ENCODE data around the gene NXF1.
A peak's percentile ranks its signal among the peaks of the same experiment; 100 is the strongest.

NXF1 gene

DNA sequence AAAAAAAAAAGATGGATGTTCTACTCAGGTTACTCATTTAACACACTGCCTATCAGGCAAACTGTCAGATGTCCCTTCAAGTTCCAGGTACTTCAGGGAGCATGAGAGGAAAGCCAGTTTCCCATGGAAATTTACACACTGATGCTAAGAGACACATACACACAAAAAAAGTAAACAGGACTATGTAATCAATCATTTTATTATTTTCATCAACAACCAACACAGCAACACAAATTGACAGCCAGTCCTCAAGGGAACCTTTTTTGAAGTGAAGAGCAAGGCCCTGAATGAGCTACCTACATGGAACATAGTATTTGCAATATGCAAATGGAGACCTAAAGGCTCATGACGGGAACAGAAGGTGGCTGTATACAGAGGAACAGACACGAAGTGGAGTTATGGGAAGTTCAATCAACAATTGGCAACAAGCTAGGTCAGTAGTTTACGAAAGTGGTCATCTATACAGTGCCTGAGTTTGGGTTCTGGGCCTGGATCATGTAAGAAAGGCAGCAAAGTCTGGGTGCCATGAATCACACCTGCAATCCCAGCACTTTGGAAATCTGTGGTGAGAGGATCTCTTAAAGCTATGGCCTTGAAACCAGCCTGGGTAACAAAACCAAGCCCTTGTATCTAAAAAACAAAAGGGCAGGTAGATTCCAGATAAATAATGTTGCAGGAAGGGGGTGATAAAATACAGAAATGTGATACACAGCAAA, 46.7 kb upstream of the NXF1 start:
- POLR2A ChIA-PET, result interaction anchor here (1.0 to 9.9 kb wide), 11 partner anchors 9 to 187 kb away, joined by 3 to 331 read pairs (median 6); partner anchors contain the start of genes C11orf98, CSKMT, SLC3A2 and WDR74
- TF ChIP-seq SP1 (IDR thresholded peaks at IDR 0.05), result no peak
- TF ChIP-seq PKNOX1 (IDR thresholded peaks at IDR 0.05), result peak; percentile 82
- TF ChIP-seq FOXK2 (IDR thresholded peaks at IDR 0.05), result peak; percentile 50; the same call in 1 of the 2 replicates
- CTCF ChIA-PET, result no interaction called here
- DNase-seq (ENCODE audit: extremely low spot score), result no peak

- ChIA-PET POLR2A (interaction anchor here (0.8 to 9.9 kb wide), 18 partner anchors 8 to 186 kb away, joined by 3 to 331 read pairs (median 4); partner anchors contain the start of genes C11orf98, CSKMT, SLC3A2 and STX5), CTCF (no interaction called here)
- TF ChIP-seq PKNOX1 (IDR thresholded peaks at IDR 0.05) (no peak), BHLHE40 (IDR thresholded peaks at IDR 0.05; ENCODE audit: borderline replicate concordance) (0 out of 2 replicates have a peak, but pooled peaks have one; percentile 7)
- DNase-seq (ENCODE audit: extremely low spot score), result no peak
Observed at GRCh38 chr11:62850911-62851806, 45.9 kb upstream of the NXF1 start.

- POLR2A ChIA-PET, result interaction anchor here (0.9 to 5.6 kb wide), 2 partner anchors 7 to 8 kb away, joined by 3 to 75 read pairs; partner anchors contain the start of gene WDR74
- no peak for TF ChIP-seq FOXK2 (IDR thresholded peaks at IDR 0.05)
- TF ChIP-seq ZNF384 (IDR thresholded peaks at IDR 0.05), result no peak
- no peak for TF ChIP-seq FOXA1 (IDR thresholded peaks at IDR 0.05)
- TF ChIP-seq PKNOX1 (IDR thresholded peaks at IDR 0.05), result no peak
- no peak for TF ChIP-seq LEF1 (IDR thresholded peaks at IDR 0.05; ENCODE audit: borderline replicate concordance)
- TF ChIP-seq SUZ12 (IDR thresholded peaks at IDR 0.05), result no peak
- no peak for TF ChIP-seq CTBP1 (IDR thresholded peaks at IDR 0.05; ENCODE audit: borderline replicate concordance)
- no peak for TF ChIP-seq HDGF (IDR thresholded peaks at IDR 0.05; ENCODE audit: borderline replicate concordance)
- TF ChIP-seq L3MBTL2 (conservative IDR thresholded peaks at IDR 0.05), result no peak
- no peak for TF ChIP-seq NFRKB (IDR thresholded peaks at IDR 0.05)
- no peak for TF ChIP-seq SP1 (IDR thresholded peaks at IDR 0.05)
- no peak for TF ChIP-seq BHLHE40 (IDR thresholded peaks at IDR 0.05; ENCODE audit: borderline replicate concordance)
- no peak for TF ChIP-seq ELF4 (IDR thresholded peaks at IDR 0.05)
- no peak for TF ChIP-seq ARNT (IDR thresholded peaks at IDR 0.05)
- TF ChIP-seq TARDBP (IDR thresholded peaks at IDR 0.05), result no peak
- TF ChIP-seq FOXM1 (IDR thresholded peaks at IDR 0.05; ENCODE audit: borderline replicate concordance), result no peak
- no peak for DNase-seq (ENCODE audit: extremely low spot score)
- CTCF ChIA-PET, result interaction anchor here (0.6 kb wide), 1 partner anchor 480 kb away, joined by 3 read pairs; no protein-coding TSS in a partner anchor
Observed at GRCh38 chr11:62847767-62848314, 42.6 kb upstream of the NXF1 start.

- ChIA-PET CTCF (no interaction called here), POLR2A (interaction anchor here (5.6 kb wide), 1 partner anchor 9 kb away, joined by 75 read pairs; no protein-coding TSS in a partner anchor)
- TF ChIP-seq FOXA1 (IDR thresholded peaks at IDR 0.05) (no peak), NFRKB (IDR thresholded peaks at IDR 0.05) (no peak), PKNOX1 (IDR thresholded peaks at IDR 0.05) (no peak), ARNT (IDR thresholded peaks at IDR 0.05) (no peak), BHLHE40 (IDR thresholded peaks at IDR 0.05; ENCODE audit: borderline replicate concordance) (no peak), FOXM1 (IDR thresholded peaks at IDR 0.05; ENCODE audit: borderline replicate concordance) (no peak), ELF4 (IDR thresholded peaks at IDR 0.05) (no peak), TARDBP (IDR thresholded peaks at IDR 0.05) (no peak), SP1 (IDR thresholded peaks at IDR 0.05) (no peak), CTBP1 (IDR thresholded peaks at IDR 0.05; ENCODE audit: borderline replicate concordance) (no peak), L3MBTL2 (conservative IDR thresholded peaks at IDR 0.05) (no peak), FOXK2 (IDR thresholded peaks at IDR 0.05) (no peak), LEF1 (IDR thresholded peaks at IDR 0.05; ENCODE audit: borderline replicate concordance) (no peak)
- no peak for DNase-seq (ENCODE audit: extremely low spot score)
Observed at GRCh38 chr11:62846177-62846576, 40.9 kb upstream of the NXF1 start.

DNA sequence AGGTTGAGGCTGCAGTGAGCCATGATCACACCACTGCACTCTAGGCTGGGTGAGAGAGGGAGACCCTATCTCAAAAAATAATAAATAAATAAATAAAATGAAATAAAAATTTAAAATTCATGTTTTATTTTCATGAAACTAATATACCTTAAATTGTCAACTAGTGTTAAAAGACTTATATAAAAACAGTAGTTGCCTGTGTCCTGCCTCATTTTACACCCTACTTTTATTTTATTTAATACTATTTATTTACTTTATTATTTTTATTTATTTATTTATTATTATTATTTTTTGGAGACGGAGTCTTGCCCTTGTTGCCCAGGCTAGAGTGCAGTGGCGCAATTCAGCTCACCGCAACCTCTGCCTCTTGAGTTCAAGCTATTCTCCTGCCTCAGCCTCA, 38.9 kb upstream of the NXF1 start:
- ChIA-PET POLR2A (interaction anchor here (0.8 to 5.6 kb wide), 6 partner anchors 8 to 90 kb away, joined by 3 to 75 read pairs (median 6); partner anchors contain the start of genes STX5, TEX54 and ZBTB3), CTCF (no interaction called here)
- DNase-seq (ENCODE audit: extremely low spot score), result no peak
- TF ChIP-seq SP1 (IDR thresholded peaks at IDR 0.05) (no peak), FOXA1 (IDR thresholded peaks at IDR 0.05) (no peak), CTBP1 (IDR thresholded peaks at IDR 0.05; ENCODE audit: borderline replicate concordance) (no peak), BHLHE40 (IDR thresholded peaks at IDR 0.05; ENCODE audit: borderline replicate concordance) (no peak), FOXK2 (IDR thresholded peaks at IDR 0.05) (no peak), PKNOX1 (IDR thresholded peaks at IDR 0.05) (no peak), ZNF384 (IDR thresholded peaks at IDR 0.05) (no peak), LEF1 (IDR thresholded peaks at IDR 0.05; ENCODE audit: borderline replicate concordance) (no peak), FOXM1 (IDR thresholded peaks at IDR 0.05; ENCODE audit: borderline replicate concordance) (no peak), SUZ12 (IDR thresholded peaks at IDR 0.05) (no peak), ARNT (IDR thresholded peaks at IDR 0.05) (no peak), TARDBP (IDR thresholded peaks at IDR 0.05) (no peak), NFRKB (IDR thresholded peaks at IDR 0.05) (no peak), HDGF (IDR thresholded peaks at IDR 0.05; ENCODE audit: borderline replicate concordance) (no peak), L3MBTL2 (conservative IDR thresholded peaks at IDR 0.05) (no peak)

All from HEK293T (cell line).